Measurements from ENCODE around the gene ABCG1. TPM values are rescaled to one million over a fixed set of nuclear protein-coding genes. Genes with fewer than 3 reads are reported as not detected.

Gene ABCG1
- total RNA-seq, 2 donors from 2014 or later, result 7.9 to 12.3 TPM

- no peak for DNase-seq (ENCODE audit: low spot score)
- TF ChIP-seq CTCF (IDR thresholded peaks at IDR 0.05), result no peak
- peak overlapping the region in 1 of 2 donors; percentile 74 for H3K27ac ChIP-seq
Observed at GRCh38 chr21:42230178-42230577, 11.2 kb downstream of the ABCG1 start.

GRCh38 chr21:42230636-42231035 lies 11.7 kb downstream of the ABCG1 start:
- DNase-seq (ENCODE audit: low spot score), result no peak
- Histone ChIP-seq H3K4me3 (no peak overlapping the region), H3K27me3 (no peaks in the 10 kb centered on the region), H3K36me3 (peaks cover 3% of the 10 kb centered on the region), H3K9me3 (no peaks in the 10 kb centered on the region), H3K27ac (peak overlapping the region in 1 of 2 donors; percentile 74), H3K4me1 (peaks cover 0 to 87% of the 10 kb centered on the region in 2 donors)
- TF ChIP-seq CTCF (IDR thresholded peaks at IDR 0.05), result no peak

More at GRCh38 chr21:42230178-42230577, 11.2 kb downstream of the ABCG1 start:
- H3K27me3 ChIP-seq, result no peaks in the 10 kb centered on the region
- H3K4me1 ChIP-seq, result peaks cover 0 to 82% of the 10 kb centered on the region in 2 donors
- no peak overlapping the region for H3K4me3 ChIP-seq
- no peaks in the 10 kb centered on the region for H3K9me3 ChIP-seq
- H3K36me3 ChIP-seq, result peaks cover 3% of the 10 kb centered on the region

GRCh38 chr21:42231756-42232155 lies 12.8 kb downstream of the ABCG1 start:
- DNase-seq (ENCODE audit: low spot score), result no peak
- no peak for TF ChIP-seq CTCF (IDR thresholded peaks at IDR 0.05)
- no peak overlapping the region for H3K4me3 ChIP-seq
- no peaks in the 10 kb centered on the region for H3K27me3 ChIP-seq
- H3K27ac ChIP-seq, result peak overlapping the region in 1 of 2 donors; percentile 74
- no peaks in the 10 kb centered on the region for H3K9me3 ChIP-seq
- H3K36me3 ChIP-seq, result no peaks in the 10 kb centered on the region
- H3K4me1 ChIP-seq, result peaks cover 0 to 98% of the 10 kb centered on the region in 2 donors

GRCh38 chr21:42232176-42232825 lies 13.4 kb downstream of the ABCG1 start:
- H3K9me3 ChIP-seq, result no peaks in the 10 kb centered on the region
- H3K4me3 ChIP-seq, result no peak overlapping the region
- no peaks in the 10 kb centered on the region for H3K27me3 ChIP-seq
- TF ChIP-seq CTCF (IDR thresholded peaks at IDR 0.05), result no peak
- no peaks in the 10 kb centered on the region for H3K36me3 ChIP-seq
- DNase-seq (ENCODE audit: low spot score), result no peak
- H3K27ac ChIP-seq, result peak overlapping the region; percentile 74 to 89
- H3K4me1 ChIP-seq, result peaks cover 0 to 98% of the 10 kb centered on the region in 2 donors

- Histone ChIP-seq H3K9me3 (no peaks in the 10 kb centered on the region), H3K4me3 (peak overlapping the region in 1 of 2 donors; percentile 10), H3K36me3 (no peaks in the 10 kb centered on the region), H3K27ac (peak overlapping the region; percentile 74 to 89), H3K4me1 (peaks cover 0 to 97% of the 10 kb centered on the region in 2 donors), H3K27me3 (no peaks in the 10 kb centered on the region)
- DNase-seq (ENCODE audit: low spot score), result peak; percentile 90
- peak in 1 of 2 donors; percentile 25 for TF ChIP-seq CTCF (IDR thresholded peaks at IDR 0.05)
Observed at GRCh38 chr21:42233067-42233961, 14.4 kb downstream of the ABCG1 start.
